ENCODE measurements around the gene ASCC1. TPM values are rescaled to one million over a fixed set of nuclear protein-coding genes. Genes with fewer than 3 reads are reported as not detected.
"Not testable (repeated sequence)": the region's sequence is repeated elsewhere in the genome, so short reads cannot be mapped to it uniquely, and the experiment has no call there.

Gene ASCC1
- total RNA-seq, 1 donor from 2014 or later: 33.9 TPM

- H3K27ac Mint-ChIP-seq (ENCODE audit: unreplicated experiment): no peak overlapping the region
- FAIRE-seq: no peak
- Histone ChIP-seq H3K79me2 (ENCODE audit: insufficient read depth, low read length) (peaks cover 7% of the 10 kb centered on the region), H3K4me1 (ENCODE audit: insufficient read depth, low read length) (no peaks in the 10 kb centered on the region), H3K9me3 (ENCODE audit: insufficient read depth, low read depth, low read length) (no peaks in the 10 kb centered on the region), H4K20me1 (ENCODE audit: insufficient read depth, low read length) (peaks cover 5% of the 10 kb centered on the region), H3K27me3 (ENCODE audit: insufficient read depth, low read length) (no peaks in the 10 kb centered on the region), H3K4me2 (ENCODE audit: low read length) (no peak overlapping the region), H2AFZ (ENCODE audit: low read depth, low read length) (no peak overlapping the region), H3K4me3 (ENCODE audit: insufficient read depth, low read depth, low read length) (no peak overlapping the region), H3K27ac (ENCODE audit: low read depth, low read length) (no peak overlapping the region), H3K36me3 (ENCODE audit: insufficient read depth, low read length) (no peaks in the 10 kb centered on the region), H3K9ac (ENCODE audit: low read length) (no peak overlapping the region)
- no peak for TF ChIP-seq CTCF (IDR thresholded peaks at IDR 0.05; ENCODE audit: insufficient read depth, low read depth, low read length)
- TF ChIP-seq EZH2 (IDR thresholded peaks at IDR 0.05; ENCODE audit: insufficient read depth, low read length): no peak
- no peak for DNase-seq (ENCODE audit: low read depth)
- H3K4me3 Mint-ChIP-seq (ENCODE audit: unreplicated experiment): no peak overlapping the region
- no peaks in the 10 kb centered on the region for H3K27me3 Mint-ChIP-seq (ENCODE audit: low read depth, unreplicated experiment)
- peaks cover 6% of the 10 kb centered on the region for H3K36me3 Mint-ChIP-seq (ENCODE audit: low read depth, unreplicated experiment)
- peaks cover 10% of the 10 kb centered on the region for H3K4me1 Mint-ChIP-seq (ENCODE audit: low read depth, unreplicated experiment)
- no peaks in the 10 kb centered on the region for H3K9me3 Mint-ChIP-seq (ENCODE audit: unreplicated experiment)
These were observed 10.4 kb upstream of the ASCC1 start for GRCh38 chr10:72226418-72227027.

GRCh38 chr10:72224191-72224590 is 8.1 kb upstream of the ASCC1 start:
- H3K27ac ChIP-seq (ENCODE audit: low read depth, low read length); H3K9ac ChIP-seq (ENCODE audit: low read length); H3K27me3 Mint-ChIP-seq (ENCODE audit: low read depth, unreplicated experiment); H3K4me1 ChIP-seq (ENCODE audit: insufficient read depth, low read length); H3K36me3 ChIP-seq (ENCODE audit: insufficient read depth, low read length); H2AFZ ChIP-seq (ENCODE audit: low read depth, low read length); H3K4me3 ChIP-seq (ENCODE audit: insufficient read depth, low read depth, low read length); H3K36me3 Mint-ChIP-seq (ENCODE audit: low read depth, unreplicated experiment); H3K9me3 ChIP-seq (ENCODE audit: insufficient read depth, low read depth, low read length); H3K27ac Mint-ChIP-seq (ENCODE audit: unreplicated experiment); H3K4me3 Mint-ChIP-seq (ENCODE audit: unreplicated experiment); DNase-seq (ENCODE audit: low read depth); H3K27me3 ChIP-seq (ENCODE audit: insufficient read depth, low read length); H3K4me2 ChIP-seq (ENCODE audit: low read length); FAIRE-seq; H3K79me2 ChIP-seq (ENCODE audit: insufficient read depth, low read length); H3K9me3 Mint-ChIP-seq (ENCODE audit: unreplicated experiment); H4K20me1 ChIP-seq (ENCODE audit: insufficient read depth, low read length): not testable (repeated sequence)
- H3K4me1 Mint-ChIP-seq (ENCODE audit: low read depth, unreplicated experiment): peaks cover 10% of the 10 kb centered on the region

GRCh38 chr10:72223743-72224101 is 7.6 kb upstream of the ASCC1 start:
- H3K4me3 ChIP-seq (ENCODE audit: insufficient read depth, low read depth, low read length): no peak overlapping the region
- H3K9me3 ChIP-seq (ENCODE audit: insufficient read depth, low read depth, low read length): no peaks in the 10 kb centered on the region
- DNase-seq (ENCODE audit: low read depth) (no peak), FAIRE-seq (no peak)
- peaks cover 7% of the 10 kb centered on the region for H3K79me2 ChIP-seq (ENCODE audit: insufficient read depth, low read length)
- no peak overlapping the region for H3K4me2 ChIP-seq (ENCODE audit: low read length)
- no peak overlapping the region for H2AFZ ChIP-seq (ENCODE audit: low read depth, low read length)
- H4K20me1 ChIP-seq (ENCODE audit: insufficient read depth, low read length): peaks cover 3% of the 10 kb centered on the region
- TF ChIP-seq EZH2 (IDR thresholded peaks at IDR 0.05; ENCODE audit: insufficient read depth, low read length) (no peak), CTCF (IDR thresholded peaks at IDR 0.05; ENCODE audit: insufficient read depth, low read depth, low read length) (no peak)
- no peak overlapping the region for H3K27ac Mint-ChIP-seq (ENCODE audit: unreplicated experiment)
- H3K36me3 ChIP-seq (ENCODE audit: insufficient read depth, low read length): no peaks in the 10 kb centered on the region
- no peaks in the 10 kb centered on the region for H3K9me3 Mint-ChIP-seq (ENCODE audit: unreplicated experiment)
- H3K36me3 Mint-ChIP-seq (ENCODE audit: low read depth, unreplicated experiment): no peaks in the 10 kb centered on the region
- no peaks in the 10 kb centered on the region for H3K27me3 ChIP-seq (ENCODE audit: insufficient read depth, low read length)
- peaks cover 10% of the 10 kb centered on the region for H3K4me1 Mint-ChIP-seq (ENCODE audit: low read depth, unreplicated experiment)
- H3K27me3 Mint-ChIP-seq (ENCODE audit: low read depth, unreplicated experiment): no peaks in the 10 kb centered on the region
- no peak overlapping the region for H3K27ac ChIP-seq (ENCODE audit: low read depth, low read length)
- H3K4me1 ChIP-seq (ENCODE audit: insufficient read depth, low read length): no peaks in the 10 kb centered on the region
- H3K9ac ChIP-seq (ENCODE audit: low read length): peak overlapping the region; percentile 2
- H3K4me3 Mint-ChIP-seq (ENCODE audit: unreplicated experiment): no peak overlapping the region
